ENCODE data around the gene BDP1.
"Not testable (repeated sequence)": the region's sequence is repeated elsewhere in the genome, so short reads cannot be mapped to it uniquely, and the experiment has no call there.

DNA sequence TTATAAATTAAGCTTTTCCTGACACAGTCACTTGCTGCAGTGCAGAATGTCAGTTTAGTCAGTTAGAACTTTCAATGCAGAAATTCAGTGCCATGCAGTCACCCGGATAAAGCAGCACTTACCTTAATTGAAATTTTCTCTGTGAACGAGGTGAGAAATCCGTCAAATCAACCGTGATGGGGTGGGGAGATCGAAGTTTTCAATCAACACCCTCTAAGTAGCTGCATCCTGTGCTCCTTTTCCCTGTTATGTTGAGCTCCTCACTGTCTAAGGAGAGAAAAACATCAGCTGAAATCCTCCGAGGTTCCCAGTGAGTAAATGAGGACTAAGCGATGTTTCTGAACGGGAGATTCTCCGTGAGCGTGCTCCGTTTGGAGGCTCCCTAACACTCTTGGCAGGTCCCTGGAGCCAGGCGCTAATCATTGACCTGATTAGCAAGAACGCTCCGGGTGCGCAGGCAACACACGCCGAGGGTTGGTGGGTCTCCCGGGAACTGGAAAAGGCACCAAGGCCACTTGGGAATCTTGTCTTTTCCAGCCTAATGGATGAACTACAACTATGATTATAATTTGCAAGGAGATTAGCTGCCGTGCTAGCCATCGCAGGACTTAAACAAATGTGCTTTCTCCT lies 9.8 kb upstream of the BDP1 start:
- TF ChIP-seq, protein P1, sequence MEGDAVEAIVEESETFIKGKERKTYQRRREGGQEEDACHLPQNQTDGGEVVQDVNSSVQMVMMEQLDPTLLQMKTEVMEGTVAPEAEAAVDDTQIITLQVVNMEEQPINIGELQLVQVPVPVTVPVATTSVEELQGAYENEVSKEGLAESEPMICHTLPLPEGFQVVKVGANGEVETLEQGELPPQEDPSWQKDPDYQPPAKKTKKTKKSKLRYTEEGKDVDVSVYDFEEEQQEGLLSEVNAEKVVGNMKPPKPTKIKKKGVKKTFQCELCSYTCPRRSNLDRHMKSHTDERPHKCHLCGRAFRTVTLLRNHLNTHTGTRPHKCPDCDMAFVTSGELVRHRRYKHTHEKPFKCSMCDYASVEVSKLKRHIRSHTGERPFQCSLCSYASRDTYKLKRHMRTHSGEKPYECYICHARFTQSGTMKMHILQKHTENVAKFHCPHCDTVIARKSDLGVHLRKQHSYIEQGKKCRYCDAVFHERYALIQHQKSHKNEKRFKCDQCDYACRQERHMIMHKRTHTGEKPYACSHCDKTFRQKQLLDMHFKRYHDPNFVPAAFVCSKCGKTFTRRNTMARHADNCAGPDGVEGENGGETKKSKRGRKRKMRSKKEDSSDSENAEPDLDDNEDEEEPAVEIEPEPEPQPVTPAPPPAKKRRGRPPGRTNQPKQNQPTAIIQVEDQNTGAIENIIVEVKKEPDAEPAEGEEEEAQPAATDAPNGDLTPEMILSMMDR (IDR thresholded peaks at IDR 0.05): not testable (repeated sequence)
- not testable (repeated sequence) for TF ChIP-seq POLR2A (IDR thresholded peaks at IDR 0.05)
